NCI-H146 (cell line): Measurements from ENCODE around the gene KIF13A.

Experiments used
- DNase-seq: peaks from one replicate; lab custom pipeline; 2025; lab: John Stamatoyannopoulos, UW

Gene KIF13A

GRCh38 chr6:17719323-17720041 lies 268.0 kb downstream of the KIF13A start:
- no peak for DNase-seq

GRCh38 chr6:17716221-17716620 lies 271.2 kb downstream of the KIF13A start:
- no peak for DNase-seq

- no peak for DNase-seq
These were observed 272.3 kb downstream of the KIF13A start for GRCh38 chr6:17714879-17715851.

GRCh38 chr6:17714177-17714576 lies 273.3 kb downstream of the KIF13A start:
- no peak for DNase-seq

GRCh38 chr6:17712576-17712975 lies 274.9 kb downstream of the KIF13A start:
- DNase-seq, result no peak

GRCh38 chr6:17710331-17710730 lies 277.1 kb downstream of the KIF13A start:
- DNase-seq, result no peak

GRCh38 chr6:17709476-17709875 lies 278.0 kb downstream of the KIF13A start:
- no peak for DNase-seq
